Epithelial cell of esophagus (primary cell): ENCODE results near the gene TEX48.

Experiments
- DNase-seq: peaks from one replicate; pipeline ENCODE4 v3.0.0; 2010; ENCODE audit warnings: low read depth
- H3K4me3 ChIP-seq: 2 replicates; pipeline ENCODE4 v1.5.1; 2011; ENCODE audit warnings: mild to moderate bottlenecking, low read length, control low read depth
- CTCF ChIP-seq: IDR thresholded peaks from 2 replicates; pipeline ENCODE4 v1.5.1; 2011; ENCODE audit warnings: low read depth, mild to moderate bottlenecking, low read length, control low read depth, inconsistent platforms; ENCODE audit not compliant: insufficient read depth; ENCODE audit errors: missing control alignments

Gene TEX48

GRCh38 chr9:114717908-114718486 is 36.0 kb upstream of the TEX48 start:
- no peak overlapping the region for H3K4me3 ChIP-seq
- no peak for DNase-seq
- no peak for TF ChIP-seq CTCF

DNA sequence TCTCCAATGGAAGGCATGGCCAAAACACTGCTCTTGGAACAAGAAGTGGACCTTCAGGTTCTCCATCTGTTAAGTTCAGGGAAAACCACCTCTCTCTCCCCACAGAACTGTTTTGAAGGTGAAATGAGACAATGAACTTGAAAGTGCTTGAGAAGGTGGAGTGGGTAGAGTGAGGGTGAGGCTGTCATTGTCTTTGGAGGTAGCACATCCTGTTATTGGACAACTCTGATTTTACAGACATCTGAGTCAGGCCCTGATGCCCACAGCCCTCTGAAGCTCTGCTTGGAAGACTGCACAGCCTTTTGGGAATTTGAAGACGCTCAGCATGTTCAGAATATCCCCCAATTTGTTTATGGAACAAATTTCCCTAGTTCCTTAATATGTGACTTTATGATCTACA is 27.6 kb upstream of the TEX48 start:
- no peak for DNase-seq
- TF ChIP-seq CTCF: no peak
- H3K4me3 ChIP-seq: no peak overlapping the region

- no peak overlapping the region for H3K4me3 ChIP-seq
- TF ChIP-seq CTCF: no peak
- no peak for DNase-seq
Observed at GRCh38 chr9:114706711-114707110, 24.7 kb upstream of the TEX48 start.

DNA sequence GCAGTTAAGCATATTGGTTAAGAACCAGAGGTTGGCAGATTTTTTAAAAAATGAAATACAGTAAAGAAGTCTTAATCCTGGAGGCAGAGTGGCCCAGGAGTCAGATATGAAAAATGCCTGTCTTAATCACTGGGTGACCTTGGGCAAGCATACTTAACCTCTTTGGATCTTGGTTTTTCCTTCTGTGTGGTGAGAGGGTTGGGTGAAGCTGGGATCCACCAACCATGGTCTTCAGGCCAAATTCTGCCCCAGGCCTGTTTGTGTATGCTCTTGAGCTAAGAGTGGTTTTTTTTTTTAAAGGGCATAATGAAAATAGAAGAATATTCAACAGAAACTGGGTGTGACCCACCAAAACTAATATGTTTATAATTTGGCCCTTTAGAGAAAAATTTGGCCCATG is 20.0 kb upstream of the TEX48 start:
- no peak for TF ChIP-seq CTCF
- no peak for DNase-seq

GRCh38 chr9:114697951-114698351 is 16.0 kb upstream of the TEX48 start:
- no peak for DNase-seq
- no peak overlapping the region for H3K4me3 ChIP-seq
- TF ChIP-seq CTCF: no peak

More for the DNA sequence above, 20.0 kb upstream of the TEX48 start:
- H3K4me3 ChIP-seq: no peak overlapping the region

DNA sequence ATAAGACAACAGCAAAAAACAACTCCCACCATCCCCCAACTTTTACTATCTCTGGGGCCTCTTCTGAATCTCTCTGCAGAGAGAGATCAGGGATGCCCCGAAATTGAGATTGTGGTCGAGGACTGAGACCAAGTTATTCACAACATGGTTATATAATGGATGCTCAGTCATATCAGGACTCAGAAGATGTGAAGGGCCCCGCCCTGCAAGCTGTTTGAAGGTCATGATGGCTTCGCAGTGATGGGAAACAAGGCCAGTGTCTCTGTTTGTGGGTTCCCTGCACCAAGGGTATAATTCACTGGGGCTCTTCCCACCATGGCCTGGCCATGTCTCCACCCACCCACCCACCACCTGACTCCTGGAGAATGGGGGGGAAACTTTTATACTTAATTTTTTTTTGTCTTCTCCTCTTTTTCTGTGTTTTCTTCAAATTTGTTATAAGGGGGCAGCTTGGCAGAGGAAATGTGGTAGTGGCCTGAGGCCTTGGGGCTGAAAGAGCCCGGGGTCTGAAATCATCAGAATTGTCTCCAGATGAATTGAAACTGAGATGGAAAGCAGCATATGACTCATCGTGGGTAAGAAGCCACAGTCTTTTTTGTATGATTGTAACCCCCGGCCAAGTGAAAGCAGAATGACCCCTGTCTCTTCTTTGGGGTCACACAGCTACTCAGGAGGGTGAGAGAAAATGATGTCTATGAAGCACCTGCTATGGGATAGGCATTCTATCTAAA is 15.0 kb upstream of the TEX48 start:
- no peak for TF ChIP-seq CTCF
- no peak overlapping the region for H3K4me3 ChIP-seq
- no peak for DNase-seq

- DNase-seq: no peak
- H3K4me3 ChIP-seq: no peak overlapping the region
- TF ChIP-seq CTCF: no peak
Observed at GRCh38 chr9:114695948-114696347, 14.0 kb upstream of the TEX48 start.
